K562 (cell line): ENCODE measurements around the gene RIPOR2. TPM values are rescaled to one million over a fixed set of nuclear protein-coding genes. Genes with fewer than 3 reads are reported as not detected.
A peak's percentile ranks its signal among the peaks of the same experiment; 100 is the strongest.

ENCODE experiments used
- ATAC-seq: fragments of 200-7000 bp; cut with Tn5 transposase; 3 replicates; pipeline ENCODE4 v1.9.1; 2020; ENCODE audit warnings: moderate library complexity
- BruUV-seq: library from RNA; stranded (reverse); fragments of 400-500 nt; replicated peaks from 2 replicates; lab custom pipeline; 2021; lab: Mats Ljungman, UMichigan
- CTCF ChIA-PET: fragments of 300-600 bp; formaldehyde crosslinking; extraction: SDS; loops from one replicate; lab custom pipeline; 2021; ENCODE audit warnings: low intra/inter-chr PET ratio; lab: Yijun Ruan, JAX
- POLR2A ChIA-PET: fragments of 300-600, 350-650 bp; sonication (Branson Sonifier 250); formaldehyde crosslinking; extraction: SDS; loops from one replicate; lab custom pipeline; 2021; ENCODE audit warnings: antibody characterized with exemption, inconsistent platforms; lab: Yijun Ruan, JAX
- DNase-seq, 4 experiments: peaks; one replicate each; pipeline versions ENCODE4 v3.0.0 to v3.0.0-alpha.2; 2011 to 2018; ENCODE audit warnings: low spot score in 3 of 4, mixed read lengths in 3 of 4; ENCODE audit errors: extremely low read depth in 1 of 4
- FAIRE-seq: peaks from 2 replicates; lab custom pipeline; 2011; peaks lifted over from hg19 to GRCh38; lab: Jason Lieb, UNC
- H2AFZ ChIP-seq: 2 replicates; pipeline ENCODE4 v1.6.0; 2011; ENCODE audit warnings: low read depth, low read length, control low read depth, inconsistent platforms
- H3K27ac ChIP-seq: fragments of 200-600 bp; 3 replicates; pipeline ENCODE4 v1.8.0; 2011; ENCODE audit warnings: low read depth, mild to moderate bottlenecking, control low read depth, inconsistent platforms, low read length, moderate library complexity, mixed read lengths; ENCODE audit errors: extremely low read depth
- H3K27me3 ChIP-seq, 2 experiments: fragments of 300-600 bp in 1 of 2; 2 replicates in 1 of 2; 3 replicates in 1 of 2; pipeline versions ENCODE4 v1.6.0 to v1.8.0; 2011; ENCODE audit warnings: inconsistent platforms in 2 of 2, low read length in 2 of 2, mild to moderate bottlenecking in 1 of 2, mixed read lengths in 1 of 2, moderate library complexity in 1 of 2; ENCODE audit not compliant: control insufficient read depth in 2 of 2, insufficient read depth in 2 of 2
- H3K36me3 ChIP-seq: fragments of 300-600 bp; 3 replicates; pipeline ENCODE4 v1.8.0; 2011; ENCODE audit warnings: mild to moderate bottlenecking, low read length, inconsistent platforms; ENCODE audit not compliant: control insufficient read depth, insufficient read depth
- H3K4me1 ChIP-seq, 2 experiments: fragments of 200-600 bp in 1 of 2; replicated peaks in 1 of 2; 2 replicates in 1 of 2; 3 replicates in 1 of 2; pipeline versions ENCODE4 v1.5.1 to v1.8.0; 2011; ENCODE audit warnings: inconsistent platforms in 2 of 2, low read length in 2 of 2, mild to moderate bottlenecking in 1 of 2, mixed read lengths in 1 of 2, moderate library complexity in 1 of 2; ENCODE audit not compliant: control insufficient read depth in 2 of 2, insufficient read depth in 2 of 2
- H3K4me2 ChIP-seq: 2 replicates; pipeline ENCODE4 v1.6.1; 2011; ENCODE audit warnings: low read length, control low read depth, inconsistent platforms, mixed read lengths; ENCODE audit not compliant: insufficient read depth
- H3K4me3 ChIP-seq: fragments of 200-600 bp; sonication (generic), shearing (Covaris generic); 2 replicates; pipeline ENCODE4 v1.5.1; 2016; ENCODE audit warnings: control low read depth, inconsistent platforms
- H3K79me2 ChIP-seq: fragments of 200-600 bp; 3 replicates; pipeline ENCODE4 v1.8.0; 2011; ENCODE audit warnings: low read length, inconsistent platforms; ENCODE audit not compliant: control insufficient read depth, insufficient read depth
- H3K9ac ChIP-seq, 2 experiments: 2 replicates each; pipeline versions ENCODE4 v1.6.0 to v1.6.1; 2011; ENCODE audit warnings: low read depth in 2 of 2, low read length in 2 of 2, control low read depth in 1 of 2, inconsistent platforms in 1 of 2, mild to moderate bottlenecking in 1 of 2, mixed read lengths in 1 of 2; ENCODE audit not compliant: insufficient read depth in 1 of 2
- H3K9me1 ChIP-seq: one replicate; pipeline ENCODE4 v1.6.0; 2011; ENCODE audit warnings: inconsistent platforms, mild to moderate bottlenecking, low read length, moderate library complexity; ENCODE audit not compliant: control insufficient read depth, insufficient read depth
- H3K9me3 ChIP-seq: replicated peaks from 2 replicates; pipeline ENCODE4 v1.5.1; 2011; ENCODE audit warnings: low read depth, low read length, inconsistent platforms; ENCODE audit not compliant: control insufficient read depth, insufficient read depth
- H4K20me1 ChIP-seq: replicated peaks from 2 replicates; pipeline ENCODE4 v1.6.1; 2011; ENCODE audit warnings: low read length, inconsistent platforms, mixed read lengths; ENCODE audit not compliant: control insufficient read depth, insufficient read depth
- CEBPG ChIP-seq, 3 experiments: fragments of 200-800 bp in 1 of 3; sonication (Bioruptor generic) in 1 of 3; sonication (generic) in 1 of 3; formaldehyde crosslinking in 1 of 3; IDR thresholded peaks in 2 of 3; conservative IDR thresholded peaks in 1 of 3; 2 replicates each; pipeline versions ENCODE4 v1.6.1 to v1.8.0; 2016 to 2022; ENCODE audit warnings: missing compliant biosample characterization in 2 of 3, missing genetic modification characterization in 2 of 3, mild to moderate bottlenecking in 1 of 3, missing genetic modification reagents in 1 of 3
- ETV6 ChIP-seq, 3 experiments: fragments of 150-350 bp in 1 of 3; sonication (generic) in 1 of 3; formaldehyde crosslinking in 1 of 3; IDR thresholded peaks; 2 replicates each; pipeline versions ENCODE4 v1.6.1 to v1.8.0; 2014 to 2022; ENCODE audit warnings: borderline replicate concordance in 2 of 3, low read depth in 2 of 3, antibody characterized with exemption in 1 of 3, low read length in 1 of 3, mild to moderate bottlenecking in 1 of 3, missing genetic modification reagents in 1 of 3
- FOXA3 ChIP-seq, 2 experiments: fragments of 450-650 bp in 1 of 2; sonication (generic) in 1 of 2; formaldehyde crosslinking; IDR thresholded peaks in 1 of 2; conservative IDR thresholded peaks in 1 of 2; 2 replicates each; pipeline versions ENCODE4 v1.4.0 to v1.8.0; 2020 to 2022; ENCODE audit warnings: mild to moderate bottlenecking in 2 of 2, missing genetic modification reagents in 1 of 2
- FOXJ3 ChIP-seq: sonication (generic); formaldehyde crosslinking; IDR thresholded peaks from 2 replicates; pipeline ENCODE4 v1.4.0; 2020; ENCODE audit warnings: mild to moderate bottlenecking, missing genetic modification reagents
- GABPB1 ChIP-seq: sonication (generic); formaldehyde crosslinking; IDR thresholded peaks from 2 replicates; pipeline ENCODE4 v1.8.0; 2022; ENCODE audit warnings: mild to moderate bottlenecking, missing genetic modification reagents
- KLF6 ChIP-seq: fragments of 250-450 bp; sonication (Bioruptor Pico); IDR thresholded peaks from 2 replicates; pipeline ENCODE4 v1.4.0; 2020; ENCODE audit warnings: mild to moderate bottlenecking, moderate library complexity, borderline replicate concordance
- MAFK ChIP-seq: IDR thresholded peaks from 2 replicates; pipeline ENCODE4 v1.6.1; 2011; ENCODE audit warnings: low read length, improper control_type of control experiment
- SFPQ ChIP-seq: fragments of 200-400 bp; formaldehyde crosslinking; IDR thresholded peaks from 2 replicates; pipeline ENCODE4 v1.6.1; 2017; ENCODE audit warnings: mild to moderate bottlenecking, low read depth, low read length, moderate library complexity
- SNRNP70 ChIP-seq: fragments of 200-400 bp; formaldehyde crosslinking; optimal IDR thresholded peaks from 2 replicates; pipeline ENCODE3; 2017; ENCODE audit warnings: low read depth, low read length
- SPI1 ChIP-seq: IDR thresholded peaks from 2 replicates; pipeline ENCODE4 v1.6.1; 2011; ENCODE audit warnings: low read depth, low read length, control low read depth, borderline replicate concordance
- THAP7 ChIP-seq: fragments of 250-450 bp; sonication (Bioruptor Pico); IDR thresholded peaks from 2 replicates; pipeline ENCODE4 v1.5.0; 2021
- THRAP3 ChIP-seq: fragments of 450-650 bp; IDR thresholded peaks from 2 replicates; pipeline ENCODE4 v1.6.1; 2016; ENCODE audit warnings: mild to moderate bottlenecking, inconsistent platforms, borderline replicate concordance
- U2AF1 ChIP-seq: fragments of 200-400 bp; formaldehyde crosslinking; optimal IDR thresholded peaks from 2 replicates; pipeline ENCODE3; 2017; ENCODE audit warnings: mild to moderate bottlenecking, low read depth, low read length, moderate library complexity
- ZFP91 ChIP-seq: sonication (generic); formaldehyde crosslinking; IDR thresholded peaks from 2 replicates; pipeline ENCODE4 v1.8.0; 2022; ENCODE audit warnings: mild to moderate bottlenecking, missing genetic modification reagents
- ZNF165 ChIP-seq: fragments of 250-450 bp; sonication (Bioruptor Pico); IDR thresholded peaks from 2 replicates; pipeline ENCODE4 v1.4.0; 2020; ENCODE audit warnings: borderline replicate concordance
- ZNF212 ChIP-seq: fragments of 450-650 bp; formaldehyde crosslinking; IDR thresholded peaks from 2 replicates; pipeline ENCODE4 v1.4.0; 2020; ENCODE audit warnings: mild to moderate bottlenecking
- ZNF431 ChIP-seq: sonication (generic); formaldehyde crosslinking; IDR thresholded peaks from 2 replicates; pipeline ENCODE4 v1.8.0; 2022; ENCODE audit warnings: mild to moderate bottlenecking, missing genetic modification reagents
- WGBS: fragments of 100-300 bp; shearing (Covaris generic); methylation state at CpG from one replicate; pipeline ENCODE4 v1.1.6; 2016; ENCODE audit warnings: low coverage, mixed read lengths; ENCODE audit not compliant: insufficient coverage; ENCODE audit errors: missing lambda C conversion rate; 5-methylcytosine and 5-hydroxymethylcytosine counted together
- in situ Hi-C: fragments of 300-500 bp; cut with MboI; formaldehyde crosslinking; loops from 4 replicates; pipeline ENCODE4 v1.15.0; 2018; ENCODE audit warnings: inconsistent platforms, mixed read lengths
- intact Hi-C: fragments of 100-400 bp; cut with micrococcal nuclease; formaldehyde crosslinking; loops from 2 replicates; pipeline ENCODE4 v1.14.2; 2022
- polyA plus RNA-seq, 8 experiments: library from polyadenylated mRNA; depleted of rRNA in 4 of 8; stranded (reverse) in 5 of 8; unstranded in 3 of 8; fragments of >200 nt; fragmentation: Nextera tagmentation in 2 of 8; fragmentation: Illumina TruSeq in 1 of 8; extraction: Ambion mirVana in 2 of 8; extraction: Trizol in 1 of 8; gene quantifications; 2 replicates each; pipeline versions ENCODE4 v1.2.1 to v1.2.3, GENCODE V29; 2011 to 2014; ENCODE audit warnings: inconsistent platforms in 1 of 8, missing spikeins in 1 of 8
- total RNA-seq, 7 experiments: library from RNA; depleted of rRNA in 6 of 7; stranded (reverse); fragments of >200 nt in 6 of 7; fragmentation: Illumina TruSeq in 2 of 7; extraction: Trizol in 2 of 7; gene quantifications; 2 replicates each; pipeline versions ENCODE4 v1.2.1 to v1.2.3, GENCODE V29; 2011 to 2021; ENCODE audit warnings: low replicate concordance in 1 of 7

RIPOR2 gene
- total and polyA plus RNA-seq, 9 of the 15 experiments (the other 6 are each of a cell fraction or from before 2014, with no cell fraction given): 0.04 to 1.0 (median 0.47) TPM; not detected in 2

GRCh38 chr6:24858177-24858653, 77.5 kb downstream of the RIPOR2 start:
- Histone ChIP-seq H2AFZ (no peak overlapping the region), H3K79me2 (no peaks in the 10 kb centered on the region), H3K4me2 (no peak overlapping the region), H3K4me1 (no peaks in the 10 kb centered on the region), H3K27me3 (peaks cover 13 to 21% of the 10 kb centered on the region in 2 experiments), H3K36me3 (no peaks in the 10 kb centered on the region), H3K9me3 (no peaks in the 10 kb centered on the region), H3K9ac (no peak overlapping the region), H4K20me1 (no peaks in the 10 kb centered on the region), H3K4me3 (no peak overlapping the region), H3K9me1 (no peaks in the 10 kb centered on the region), H3K27ac (no peak overlapping the region)
- no peak for FAIRE-seq
- no peak for ATAC-seq
- no peak for DNase-seq
- in situ Hi-C loops (no loop called here), intact Hi-C loops (loop anchor here (10.0 kb wide), 2 partner anchors 273 to 747 kb away; no protein-coding TSS in a partner anchor)
- WGBS: 0% methylated on average over 1 of the region's 1 CpG
- ChIA-PET POLR2A (no interaction called here), CTCF (no interaction called here)
- BruUV-seq: no TSS peak
- TF ChIP-seq FOXA3 (CRISPR knock-in tag; conservative IDR thresholded peaks at IDR 0.05 in 1 of 2, IDR thresholded peaks at IDR 0.05 in 1 of 2) (peak in 1 of 2 experiments; percentile 42; a peak in 2 of 4 replicates), MAFK (no peak), SPI1 (peak; percentile 92), THAP7 (CRISPR knock-in tag) (no peak), U2AF1 (no peak), ETV6 (IDR thresholded peaks at IDR 0.05; ENCODE audit: borderline replicate concordance in 1 of 2, low read depth in 2 of 2, low read length in 1 of 2) (peak in 1 of 2 experiments; percentile 76; a peak in 1 of 4 replicates), ETV6 (CRISPR knock-in tag; IDR thresholded peaks at IDR 0.05; ENCODE audit: borderline replicate concordance) (no peak), CEBPG (CRISPR knock-in tag; IDR thresholded peaks at IDR 0.05) (no peak; the same call in 1 of the 2 replicates), CEBPG (tag; conservative IDR thresholded peaks at IDR 0.05 in 1 of 2, IDR thresholded peaks at IDR 0.05 in 1 of 2) (peak; percentile 74 to 84), ZNF165 (CRISPR knock-in tag) (no peak), THRAP3 (no peak), KLF6 (CRISPR knock-in tag) (no peak), ZFP91 (no peak), ZNF431 (CRISPR knock-in tag) (no peak), ZNF212 (CRISPR knock-in tag) (no peak), SFPQ (no peak), FOXJ3 (no peak), GABPB1 (CRISPR knock-in tag) (no peak), SNRNP70 (no peak)
